ENCODE results near the gene FAM53A. TPM values are rescaled to one million over a fixed set of nuclear protein-coding genes. Genes with fewer than 3 reads are reported as not detected.

The FAM53A gene
- total RNA-seq, 1 donor from 2014 or later = 1.8 TPM

GRCh38 chr4:1690698-1691097 lies 6.6 kb upstream of the FAM53A start:
- peak overlapping the region; percentile 59 for H3K4me3 Mint-ChIP-seq (ENCODE audit: unreplicated experiment)
- H3K27ac Mint-ChIP-seq (ENCODE audit: unreplicated experiment) = no peak overlapping the region
- peaks cover 15% of the 10 kb centered on the region for H3K36me3 Mint-ChIP-seq (ENCODE audit: low read depth, unreplicated experiment)

DNA sequence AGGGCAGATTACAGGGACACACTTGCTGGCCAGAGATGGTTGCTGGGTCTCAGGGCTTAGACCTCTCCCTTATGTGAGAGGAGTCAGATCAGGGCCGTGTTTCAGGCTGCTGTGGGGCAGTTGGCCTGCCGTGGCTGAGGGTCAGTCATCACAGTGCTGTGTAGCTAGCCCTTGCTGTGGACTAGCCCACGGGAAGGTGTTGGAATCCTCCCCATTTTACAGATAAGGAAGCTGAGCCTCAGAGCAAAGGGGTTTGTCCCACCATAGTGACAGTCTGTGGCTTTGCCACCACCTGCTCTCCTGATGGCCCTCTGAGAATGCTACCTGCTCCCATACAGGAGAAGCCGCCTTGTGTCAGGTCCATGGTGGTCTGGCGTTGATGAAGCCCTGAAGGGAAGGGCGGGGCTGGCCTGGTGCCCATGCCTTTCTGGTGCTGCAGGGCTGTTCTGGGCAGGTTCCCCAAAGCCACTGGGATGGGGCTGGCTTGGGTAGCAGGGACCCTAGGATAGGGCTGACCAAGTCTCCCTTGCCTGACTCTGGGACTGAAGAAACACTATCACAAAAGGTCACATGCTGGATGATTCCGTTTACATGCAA lies 2.4 kb upstream of the FAM53A start:
- Mint-ChIP-seq H3K27ac (ENCODE audit: unreplicated experiment) (no peak overlapping the region), H3K4me1 (ENCODE audit: unreplicated experiment) (no peaks in the 10 kb centered on the region), H3K36me3 (ENCODE audit: low read depth, unreplicated experiment) (peaks cover 6% of the 10 kb centered on the region)

More at GRCh38 chr4:1690698-1691097, 6.6 kb upstream of the FAM53A start:
- TF ChIP-seq, protein P1, sequence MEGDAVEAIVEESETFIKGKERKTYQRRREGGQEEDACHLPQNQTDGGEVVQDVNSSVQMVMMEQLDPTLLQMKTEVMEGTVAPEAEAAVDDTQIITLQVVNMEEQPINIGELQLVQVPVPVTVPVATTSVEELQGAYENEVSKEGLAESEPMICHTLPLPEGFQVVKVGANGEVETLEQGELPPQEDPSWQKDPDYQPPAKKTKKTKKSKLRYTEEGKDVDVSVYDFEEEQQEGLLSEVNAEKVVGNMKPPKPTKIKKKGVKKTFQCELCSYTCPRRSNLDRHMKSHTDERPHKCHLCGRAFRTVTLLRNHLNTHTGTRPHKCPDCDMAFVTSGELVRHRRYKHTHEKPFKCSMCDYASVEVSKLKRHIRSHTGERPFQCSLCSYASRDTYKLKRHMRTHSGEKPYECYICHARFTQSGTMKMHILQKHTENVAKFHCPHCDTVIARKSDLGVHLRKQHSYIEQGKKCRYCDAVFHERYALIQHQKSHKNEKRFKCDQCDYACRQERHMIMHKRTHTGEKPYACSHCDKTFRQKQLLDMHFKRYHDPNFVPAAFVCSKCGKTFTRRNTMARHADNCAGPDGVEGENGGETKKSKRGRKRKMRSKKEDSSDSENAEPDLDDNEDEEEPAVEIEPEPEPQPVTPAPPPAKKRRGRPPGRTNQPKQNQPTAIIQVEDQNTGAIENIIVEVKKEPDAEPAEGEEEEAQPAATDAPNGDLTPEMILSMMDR (IDR thresholded peaks at IDR 0.05; ENCODE audit: unreplicated experiment) = no peak
- DNase-seq (ENCODE audit: low spot score) = no peak
- Mint-ChIP-seq H3K9me3 (ENCODE audit: unreplicated experiment) (no peaks in the 10 kb centered on the region), H3K4me1 (ENCODE audit: unreplicated experiment) (no peaks in the 10 kb centered on the region), H3K27me3 (ENCODE audit: unreplicated experiment) (peaks cover 4% of the 10 kb centered on the region)

GRCh38 chr4:1685235-1686150 lies 1.4 kb upstream of the FAM53A start:
- DNase-seq (ENCODE audit: low spot score) = no peak
- Mint-ChIP-seq H3K36me3 (ENCODE audit: low read depth, unreplicated experiment) (peaks cover 3% of the 10 kb centered on the region), H3K9me3 (ENCODE audit: unreplicated experiment) (no peaks in the 10 kb centered on the region), H3K4me1 (ENCODE audit: unreplicated experiment) (no peaks in the 10 kb centered on the region), H3K27ac (ENCODE audit: unreplicated experiment) (no peak overlapping the region), H3K4me3 (ENCODE audit: unreplicated experiment) (no peak overlapping the region), H3K27me3 (ENCODE audit: unreplicated experiment) (peaks cover 7% of the 10 kb centered on the region)
- TF ChIP-seq, protein P1 (IDR thresholded peaks at IDR 0.05; ENCODE audit: unreplicated experiment) = no peak

More for the DNA sequence above, 2.4 kb upstream of the FAM53A start:
- no peak overlapping the region for H3K4me3 Mint-ChIP-seq (ENCODE audit: unreplicated experiment)
- TF ChIP-seq, protein P1 (IDR thresholded peaks at IDR 0.05; ENCODE audit: unreplicated experiment) = no peak
- DNase-seq (ENCODE audit: low spot score) = no peak
- H3K27me3 Mint-ChIP-seq (ENCODE audit: unreplicated experiment) = peaks cover 8% of the 10 kb centered on the region
- H3K9me3 Mint-ChIP-seq (ENCODE audit: unreplicated experiment) = no peaks in the 10 kb centered on the region

DNA sequence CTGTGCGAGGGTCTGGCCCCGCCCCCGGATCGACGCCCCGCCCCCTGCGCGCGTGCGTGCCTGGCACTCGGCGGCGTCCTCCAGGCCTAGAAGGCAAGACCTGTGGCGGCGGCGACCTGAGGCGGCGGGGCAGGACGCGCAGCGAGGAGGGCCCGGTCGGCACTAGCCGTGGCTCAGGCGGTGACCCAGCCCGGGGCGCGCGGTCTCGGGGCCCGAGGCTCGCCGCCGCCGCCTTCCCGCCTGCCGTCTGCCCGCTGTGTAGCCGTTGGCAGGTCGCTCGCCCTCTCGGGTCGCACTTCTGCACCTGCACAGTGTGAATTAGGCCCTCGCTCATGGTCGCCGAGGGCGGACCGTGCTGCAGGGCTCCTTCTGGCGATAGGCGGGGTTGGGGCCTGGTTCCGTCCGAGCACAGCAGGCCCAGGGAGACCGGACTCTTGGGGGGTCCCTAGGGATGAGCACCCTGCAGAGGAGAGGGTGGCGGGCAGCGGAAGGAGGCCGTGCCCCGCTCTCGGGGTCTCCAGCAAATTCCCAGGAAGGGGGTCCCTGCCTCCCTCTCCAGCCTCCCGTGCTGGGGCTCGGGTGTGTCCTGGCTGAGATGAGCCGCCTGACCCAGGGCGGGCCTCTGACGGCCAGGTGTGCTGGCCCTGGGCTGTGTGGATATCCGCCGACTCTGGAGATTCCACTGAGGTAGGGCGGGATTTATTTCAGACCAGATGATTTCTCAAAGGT lies 557 bp upstream of the FAM53A start:
- Mint-ChIP-seq H3K27ac (ENCODE audit: unreplicated experiment) (no peak overlapping the region), H3K36me3 (ENCODE audit: low read depth, unreplicated experiment) (no peaks in the 10 kb centered on the region)
- DNase-seq (ENCODE audit: low spot score) = no peak

More for the DNA sequence above, 557 bp upstream of the FAM53A start:
- TF ChIP-seq, protein P1 (IDR thresholded peaks at IDR 0.05; ENCODE audit: unreplicated experiment) = no peak
- H3K27me3 Mint-ChIP-seq (ENCODE audit: unreplicated experiment) = peaks cover 4% of the 10 kb centered on the region
- no peaks in the 10 kb centered on the region for H3K9me3 Mint-ChIP-seq (ENCODE audit: unreplicated experiment)
- H3K4me3 Mint-ChIP-seq (ENCODE audit: unreplicated experiment) = no peak overlapping the region
- no peaks in the 10 kb centered on the region for H3K4me1 Mint-ChIP-seq (ENCODE audit: unreplicated experiment)
